GM12878 (cell line): Measurements from ENCODE around the gene TESK2. TPM values are rescaled to one million over a fixed set of nuclear protein-coding genes. Genes with fewer than 3 reads are reported as not detected.

Source experiments
- ATAC-seq: fragments of 200-7000 bp; cut with Tn5 transposase; 3 replicates; pipeline ENCODE4 v1.9.1; 2020; ENCODE audit warnings: mild to moderate bottlenecking, moderate library complexity
- BruUV-seq: library from RNA; stranded (reverse); fragments of 400-500 nt; replicated peaks from 2 replicates; lab custom pipeline; 2021; lab: Mats Ljungman, UMichigan
- CTCF ChIA-PET: fragments of 300-600 bp; sonication (Branson Sonifier 250); formaldehyde crosslinking; extraction: SDS; loops from one replicate; lab custom pipeline; 2021; ENCODE audit warnings: inconsistent platforms; lab: Yijun Ruan, JAX
- POLR2A ChIA-PET: fragments of 350-600 bp; formaldehyde crosslinking; extraction: SDS; loops from one replicate; lab custom pipeline; 2021; ENCODE audit warnings: inconsistent platforms; lab: Charles Lee
- RAD21 ChIA-PET: fragments of 300-600 bp; sonication (Branson Sonifier 250); formaldehyde crosslinking; loops from one replicate; lab custom pipeline; 2023; ENCODE audit warnings: antibody characterized with exemption; ENCODE audit not compliant: unreplicated experiment; lab: Charles Lee
- SMC1A ChIA-PET: fragments of 300-600 bp; sonication (Branson Sonifier 250); formaldehyde crosslinking; loops from one replicate; lab custom pipeline; 2023; ENCODE audit not compliant: unreplicated experiment, uncharacterized antibody; lab: Charles Lee
- DNase-seq: peaks from one replicate; pipeline ENCODE4 v3.0.0-alpha.2; 2011; ENCODE audit warnings: low read depth, low spot score
- FAIRE-seq: peaks from 3 replicates; lab custom pipeline; 2011; peaks lifted over from hg19 to GRCh38; lab: Jason Lieb, UNC
- H2AFZ ChIP-seq: 2 replicates; pipeline ENCODE4 v1.6.0; 2011; ENCODE audit warnings: low read depth, low read length, control low read depth; ENCODE audit not compliant: control insufficient read depth
- H3K27ac ChIP-seq: 2 replicates; pipeline ENCODE4 v1.5.1; 2011; ENCODE audit warnings: control low read depth; ENCODE audit not compliant: control insufficient read depth, insufficient read depth
- H3K27me3 ChIP-seq, 2 experiments: replicated peaks in 1 of 2; 2 replicates each; pipeline versions ENCODE4 v1.6.0 to v1.6.1; 2011; ENCODE audit warnings: low read length in 1 of 2; ENCODE audit not compliant: control insufficient read depth in 2 of 2, insufficient read depth in 2 of 2
- H3K36me3 ChIP-seq, 2 experiments: 2 replicates each; pipeline ENCODE4 v1.5.1; 2011; ENCODE audit warnings: low read length in 1 of 2; ENCODE audit not compliant: control insufficient read depth in 2 of 2, insufficient read depth in 2 of 2
- H3K4me1 ChIP-seq: 2 replicates; pipeline ENCODE4 v1.6.1; 2011; ENCODE audit warnings: mild to moderate bottlenecking, low read length, moderate library complexity, mixed read lengths; ENCODE audit not compliant: control insufficient read depth, insufficient read depth
- H3K4me2 ChIP-seq: 2 replicates; pipeline ENCODE4 v1.6.0; 2011; ENCODE audit warnings: control low read depth; ENCODE audit not compliant: control insufficient read depth, insufficient read depth
- H3K4me3 ChIP-seq: fragments of 200-600 bp; sonication (generic); 2 replicates; pipeline ENCODE4 v1.5.1; 2016
- H3K79me2 ChIP-seq: 2 replicates; pipeline ENCODE4 v1.6.0; 2011; ENCODE audit warnings: low read length; ENCODE audit not compliant: control insufficient read depth, insufficient read depth
- H3K9ac ChIP-seq: 2 replicates; pipeline ENCODE4 v1.8.0; 2011; ENCODE audit warnings: low read length, control low read depth, mixed read lengths; ENCODE audit not compliant: control insufficient read depth, insufficient read depth
- H3K9me3 ChIP-seq: replicated peaks from 3 replicates; pipeline ENCODE4 v1.5.1; 2011; ENCODE audit warnings: mild to moderate bottlenecking, low read length; ENCODE audit not compliant: control insufficient read depth, insufficient read depth
- H4K20me1 ChIP-seq: 2 replicates; pipeline ENCODE4 v1.6.0; 2011; ENCODE audit not compliant: control insufficient read depth, insufficient read depth
- CHD1 ChIP-seq: IDR thresholded peaks from 2 replicates; pipeline ENCODE4 v1.6.1; 2012; ENCODE audit warnings: low read depth, low read length, improper control_type of control experiment
- ESRRA ChIP-seq: IDR thresholded peaks from 2 replicates; pipeline ENCODE4 v1.6.1; 2012; ENCODE audit warnings: mild to moderate bottlenecking, low read length, improper control_type of control experiment
- FOXM1 ChIP-seq: IDR thresholded peaks from 2 replicates; pipeline ENCODE4 v1.6.1; 2012; ENCODE audit warnings: low read depth, mild to moderate bottlenecking, inconsistent platforms, low read length, moderate library complexity
- MXI1 ChIP-seq: fragments of 150-350 bp; IDR thresholded peaks from 2 replicates; pipeline ENCODE4 v1.6.1; 2011; ENCODE audit warnings: low read depth, mild to moderate bottlenecking, inconsistent platforms, low read length, improper control_type of control experiment
- PAX8 ChIP-seq: fragments of 450-650 bp; IDR thresholded peaks from 2 replicates; pipeline ENCODE4 v1.6.1; 2017; ENCODE audit warnings: mild to moderate bottlenecking, moderate library complexity
- PML ChIP-seq: IDR thresholded peaks from 2 replicates; pipeline ENCODE4 v1.6.1; 2012; ENCODE audit warnings: low read length, inconsistent platforms
- POLR2A ChIP-seq: IDR thresholded peaks from 2 replicates; pipeline ENCODE4 v1.6.1; 2011; ENCODE audit warnings: low read depth, mild to moderate bottlenecking, low read length
- SIX5 ChIP-seq: IDR thresholded peaks from 2 replicates; pipeline ENCODE4 v1.6.1; 2011; ENCODE audit warnings: mild to moderate bottlenecking, low read depth, low read length, moderate library complexity; ENCODE audit not compliant: severe bottlenecking
- SMC3 ChIP-seq: IDR thresholded peaks from 2 replicates; pipeline ENCODE4 v1.6.1; 2011; ENCODE audit warnings: low read length, improper control_type of control experiment, borderline replicate concordance
- SP1 ChIP-seq: IDR thresholded peaks from one replicate; pipeline ENCODE4 v1.6.1; 2011; ENCODE audit warnings: low read depth, low read length
- YY1 ChIP-seq: IDR thresholded peaks from 2 replicates; pipeline ENCODE4 v1.6.1; 2011; ENCODE audit warnings: low read depth, mild to moderate bottlenecking, low read length
- ZBTB33 ChIP-seq: fragments of 450-650 bp; IDR thresholded peaks from 2 replicates; pipeline ENCODE4 v1.6.1; 2017; ENCODE audit warnings: mild to moderate bottlenecking
- WGBS: methylation state at CpG from one replicate; pipeline ENCODE4 v1.1.6; 2016; ENCODE audit warnings: low lambda C conversion rate; ENCODE audit not compliant: insufficient replicate concordance, insufficient coverage; ENCODE audit errors: missing lambda C conversion rate; 5-methylcytosine and 5-hydroxymethylcytosine counted together
- in situ Hi-C: fragments of 300-500 bp; cut with MboI; formaldehyde crosslinking; loops from 9 replicates; pipeline ENCODE4 v1.14.3; 2018; ENCODE audit warnings: mixed read lengths
- intact Hi-C: fragments of 100-400 bp; cut with micrococcal nuclease; formaldehyde crosslinking; loops from one replicate; pipeline ENCODE4 v1.14.2; 2022; ENCODE audit not compliant: unreplicated experiment
- polyA plus RNA-seq, 11 experiments: library from polyadenylated mRNA; depleted of rRNA in 4 of 11; unstranded in 6 of 11; stranded (reverse) in 5 of 11; fragments of >200 nt; fragmentation: Nextera tagmentation in 4 of 11; fragmentation: Illumina TruSeq in 1 of 11; extraction: Ambion mirVana in 4 of 11; extraction: Trizol in 1 of 11; gene quantifications; 1 replicate in 1 of 11; 2 replicates in 10 of 11; pipeline versions ENCODE4 v1.2.1 to v1.2.3, GENCODE V29; 2011 to 2016; ENCODE audit warnings: inconsistent platforms in 2 of 11, missing spikeins in 2 of 11, low read depth in 1 of 11
- total RNA-seq, 4 experiments: library from RNA; depleted of rRNA in 3 of 4; stranded (reverse); fragments of >200 nt in 3 of 4; fragmentation: Illumina TruSeq in 1 of 4; extraction: Trizol in 1 of 4; gene quantifications; 2 replicates each; pipeline versions ENCODE4 v1.2.1 to v1.2.3, GENCODE V29; 2013 to 2021
- TF ChIP-seq, protein P1 (sequence below): fragments of 450-650 bp; IDR thresholded peaks from 2 replicates; pipeline ENCODE4 v1.6.1; 2017; ENCODE audit warnings: low read depth, mild to moderate bottlenecking, moderate library complexity

The TESK2 gene
- total and polyA plus RNA-seq, 10 of the 15 experiments (the other 5 are each of a cell fraction or from before 2014, with no cell fraction given), result 2.2 to 10.0 (median 5.7) TPM

GRCh38 chr1:45351508-45351907, 139.5 kb downstream of the TESK2 start:
- intact Hi-C loops (no loop called here), in situ Hi-C loops (loop anchor here (10.0 kb wide), 1 partner anchor 213 kb away; no protein-coding TSS in a partner anchor)
- DNase-seq (no peak), FAIRE-seq (no peak), ATAC-seq (no peak)
- no peaks in the 10 kb centered on the region for H3K79me2 ChIP-seq
- TF ChIP-seq FOXM1 (no peak), POLR2A (no peak), PAX8 (no peak), YY1 (no peak), SIX5 (no peak), MXI1 (no peak), ZBTB33 (no peak), CHD1 (no peak), ESRRA (no peak), SP1 (no peak), SMC3 (no peak), PML (no peak)
- TF ChIP-seq, protein P1, sequence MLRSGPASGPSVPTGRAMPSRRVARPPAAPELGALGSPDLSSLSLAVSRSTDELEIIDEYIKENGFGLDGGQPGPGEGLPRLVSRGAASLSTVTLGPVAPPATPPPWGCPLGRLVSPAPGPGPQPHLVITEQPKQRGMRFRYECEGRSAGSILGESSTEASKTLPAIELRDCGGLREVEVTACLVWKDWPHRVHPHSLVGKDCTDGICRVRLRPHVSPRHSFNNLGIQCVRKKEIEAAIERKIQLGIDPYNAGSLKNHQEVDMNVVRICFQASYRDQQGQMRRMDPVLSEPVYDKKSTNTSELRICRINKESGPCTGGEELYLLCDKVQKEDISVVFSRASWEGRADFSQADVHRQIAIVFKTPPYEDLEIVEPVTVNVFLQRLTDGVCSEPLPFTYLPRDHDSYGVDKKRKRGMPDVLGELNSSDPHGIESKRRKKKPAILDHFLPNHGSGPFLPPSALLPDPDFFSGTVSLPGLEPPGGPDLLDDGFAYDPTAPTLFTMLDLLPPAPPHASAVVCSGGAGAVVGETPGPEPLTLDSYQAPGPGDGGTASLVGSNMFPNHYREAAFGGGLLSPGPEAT, result no peak
- H2AFZ ChIP-seq, result no peak overlapping the region
- WGBS, result 78% methylated on average over 5 of the region's 5 CpGs
- POLR2A ChIA-PET, result interaction anchor here (0.8 to 1.1 kb wide), 2 partner anchors 11 to 143 kb away, joined by 3 read pairs; partner anchors contain the start of gene MUTYH
- H3K4me3 ChIP-seq, result no peak overlapping the region
- H4K20me1 ChIP-seq, result no peaks in the 10 kb centered on the region
- SMC1A ChIA-PET, result interaction anchor here (2.3 kb wide), 1 partner anchor 11 kb away, joined by 7 read pairs; the partner anchor contains the start of genes MUTYH and TOE1
- RAD21 ChIA-PET, result interaction anchor here (1.4 to 2.1 kb wide), 2 partner anchors 11 to 141 kb away, joined by 4 to 7 read pairs; partner anchors contain the start of genes MUTYH and TOE1
- no peak overlapping the region for H3K27ac ChIP-seq
- H3K4me2 ChIP-seq, result no peak overlapping the region
- H3K27me3 ChIP-seq, result no peaks in the 10 kb centered on the region
- H3K36me3 ChIP-seq, result peaks cover 0 to 6% of the 10 kb centered on the region in 2 experiments; a peak in 2 of 4 replicates
- no peak overlapping the region for H3K9ac ChIP-seq
- no peaks in the 10 kb centered on the region for H3K9me3 ChIP-seq
- CTCF ChIA-PET, result interaction anchor here (0.7 kb wide), 1 partner anchor 142 kb away, joined by 3 read pairs; no protein-coding TSS in a partner anchor
- BruUV-seq, result no TSS peak
- H3K4me1 ChIP-seq, result no peaks in the 10 kb centered on the region
